Measurements from ENCODE around the gene FAM120A.

The FAM120A gene

DNA sequence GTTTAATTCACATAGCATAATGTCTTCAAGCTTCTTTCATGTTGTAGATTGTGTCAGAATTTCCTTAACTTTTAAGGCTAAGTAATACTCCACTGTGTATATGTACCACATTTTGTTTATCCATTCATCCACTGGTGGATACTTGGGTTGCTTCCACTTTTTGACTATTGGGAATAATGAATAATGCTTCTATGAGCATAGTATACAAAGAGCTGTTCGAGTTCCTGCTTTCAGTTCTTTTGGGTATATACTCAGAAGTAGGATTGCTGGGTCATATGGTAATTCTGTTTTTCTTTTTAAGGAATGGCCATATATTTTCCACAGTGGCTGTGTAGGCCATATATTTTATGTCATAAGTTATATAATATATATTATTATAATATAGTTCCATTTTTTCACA is 5.5 kb downstream of the FAM120A start:
- Mint-ChIP-seq H3K4me3 (peak overlapping the region; percentile 5), H3K27ac (peak overlapping the region; percentile 84), H3K9me3 (no peaks in the 10 kb centered on the region), H3K36me3 (peaks cover 10% of the 10 kb centered on the region), H3K27me3 (no peaks in the 10 kb centered on the region), H3K4me1 (peaks cover 43% of the 10 kb centered on the region)
- ATAC-seq (ENCODE audit: low read depth) (no peak), DNase-seq (ENCODE audit: low spot score in 2 of 2) (no peak)

- H3K4me1 Mint-ChIP-seq = peaks cover 43% of the 10 kb centered on the region
- H3K9me3 Mint-ChIP-seq = no peaks in the 10 kb centered on the region
- H3K27ac Mint-ChIP-seq = peak overlapping the region; percentile 60
- no peak for ATAC-seq (ENCODE audit: low read depth)
- no peak overlapping the region for H3K4me3 Mint-ChIP-seq
- no peak for DNase-seq (ENCODE audit: low spot score in 2 of 2)
- H3K36me3 Mint-ChIP-seq = peaks cover 8% of the 10 kb centered on the region
- H3K27me3 Mint-ChIP-seq = no peaks in the 10 kb centered on the region
Measured at GRCh38 chr9:93458712-93459111, 7.2 kb downstream of the FAM120A start.

DNA sequence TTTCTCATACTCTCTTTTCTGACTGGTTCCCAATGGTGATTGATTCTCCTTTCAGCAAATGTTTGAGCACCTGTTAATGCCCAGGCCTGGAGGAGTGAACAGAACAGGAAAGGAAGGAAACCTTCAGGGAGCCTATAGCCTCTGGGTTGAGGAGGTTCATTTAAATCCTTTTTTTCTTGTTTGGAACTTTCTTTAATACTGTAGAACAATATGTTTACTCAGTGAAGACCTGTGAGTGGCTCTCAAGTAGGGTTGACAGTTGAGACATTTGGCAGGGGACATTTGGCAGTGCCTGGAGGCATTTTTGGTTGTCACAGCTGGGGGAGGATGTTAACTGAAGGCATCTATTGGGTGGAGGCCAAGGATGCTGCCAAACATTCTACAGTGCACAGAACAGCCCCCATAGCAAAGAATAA is 8.0 kb downstream of the FAM120A start:
- H3K9me3 Mint-ChIP-seq = no peaks in the 10 kb centered on the region
- H3K4me1 Mint-ChIP-seq = peaks cover 45% of the 10 kb centered on the region
- H3K4me3 Mint-ChIP-seq = no peak overlapping the region
- ATAC-seq (ENCODE audit: low read depth) = no peak
- peak overlapping the region; percentile 60 for H3K27ac Mint-ChIP-seq
- DNase-seq (ENCODE audit: low spot score in 2 of 2) = no peak
- H3K27me3 Mint-ChIP-seq = no peaks in the 10 kb centered on the region
- H3K36me3 Mint-ChIP-seq = peaks cover 8% of the 10 kb centered on the region

DNA sequence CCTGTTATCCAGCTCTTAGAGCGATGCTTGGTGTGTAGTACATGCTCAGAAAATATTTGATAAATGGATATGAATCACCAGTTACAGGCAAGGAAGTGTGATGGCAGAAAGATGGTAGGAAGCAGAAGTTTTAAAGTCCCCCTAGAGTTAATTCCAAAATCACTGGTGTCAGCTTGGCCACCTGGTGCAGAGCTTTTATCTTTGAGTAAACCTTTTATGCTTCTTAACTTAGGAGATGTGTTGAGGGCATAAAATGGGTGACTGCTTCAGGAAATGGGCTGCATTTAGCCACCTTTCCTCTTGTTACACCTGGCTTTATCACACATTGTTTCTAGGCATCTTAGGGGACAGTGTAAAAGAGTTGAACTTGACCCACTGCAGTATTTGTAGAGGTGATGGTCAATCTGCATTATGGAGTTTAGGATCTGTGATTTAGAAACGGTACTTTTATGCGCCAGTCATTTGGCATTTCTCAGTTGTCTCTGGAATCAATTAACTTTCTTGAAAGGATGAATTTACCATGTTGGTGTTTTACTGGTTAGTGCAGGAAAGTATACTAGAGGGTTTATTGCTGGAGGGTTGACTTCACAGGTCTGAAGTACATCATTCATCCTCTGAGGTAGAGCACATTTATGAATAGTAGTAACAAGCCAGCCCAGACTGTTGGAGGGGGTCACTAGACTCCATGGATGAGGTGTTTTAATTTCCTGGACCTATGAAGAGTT is 9.4 kb downstream of the FAM120A start:
- no peak for DNase-seq (ENCODE audit: low spot score in 2 of 2)
- peak overlapping the region; percentile 84 for H3K27ac Mint-ChIP-seq
- H3K4me1 Mint-ChIP-seq = peaks cover 54% of the 10 kb centered on the region
- no peaks in the 10 kb centered on the region for H3K9me3 Mint-ChIP-seq
- H3K27me3 Mint-ChIP-seq = no peaks in the 10 kb centered on the region
- peaks cover 8% of the 10 kb centered on the region for H3K36me3 Mint-ChIP-seq
- ATAC-seq (ENCODE audit: low read depth) = no peak
- peak overlapping the region; percentile 11 for H3K4me3 Mint-ChIP-seq

- no peak overlapping the region for H3K4me3 Mint-ChIP-seq
- peaks cover 8% of the 10 kb centered on the region for H3K36me3 Mint-ChIP-seq
- DNase-seq (ENCODE audit: low spot score in 2 of 2) (no peak), ATAC-seq (ENCODE audit: low read depth) (no peak)
- no peaks in the 10 kb centered on the region for H3K27me3 Mint-ChIP-seq
- H3K27ac Mint-ChIP-seq = peak overlapping the region; percentile 84
- H3K9me3 Mint-ChIP-seq = no peaks in the 10 kb centered on the region
- peaks cover 55% of the 10 kb centered on the region for H3K4me1 Mint-ChIP-seq
Measured at GRCh38 chr9:93461414-93461743, 9.9 kb downstream of the FAM120A start.

GRCh38 chr9:93461821-93462220 is 10.3 kb downstream of the FAM120A start:
- DNase-seq (ENCODE audit: low spot score in 2 of 2) (no peak), ATAC-seq (ENCODE audit: low read depth) (no peak)
- peaks cover 55% of the 10 kb centered on the region for H3K4me1 Mint-ChIP-seq
- peaks cover 8% of the 10 kb centered on the region for H3K36me3 Mint-ChIP-seq
- H3K27me3 Mint-ChIP-seq = no peaks in the 10 kb centered on the region
- no peak overlapping the region for H3K27ac Mint-ChIP-seq
- no peaks in the 10 kb centered on the region for H3K9me3 Mint-ChIP-seq
- H3K4me3 Mint-ChIP-seq = no peak overlapping the region

DNA sequence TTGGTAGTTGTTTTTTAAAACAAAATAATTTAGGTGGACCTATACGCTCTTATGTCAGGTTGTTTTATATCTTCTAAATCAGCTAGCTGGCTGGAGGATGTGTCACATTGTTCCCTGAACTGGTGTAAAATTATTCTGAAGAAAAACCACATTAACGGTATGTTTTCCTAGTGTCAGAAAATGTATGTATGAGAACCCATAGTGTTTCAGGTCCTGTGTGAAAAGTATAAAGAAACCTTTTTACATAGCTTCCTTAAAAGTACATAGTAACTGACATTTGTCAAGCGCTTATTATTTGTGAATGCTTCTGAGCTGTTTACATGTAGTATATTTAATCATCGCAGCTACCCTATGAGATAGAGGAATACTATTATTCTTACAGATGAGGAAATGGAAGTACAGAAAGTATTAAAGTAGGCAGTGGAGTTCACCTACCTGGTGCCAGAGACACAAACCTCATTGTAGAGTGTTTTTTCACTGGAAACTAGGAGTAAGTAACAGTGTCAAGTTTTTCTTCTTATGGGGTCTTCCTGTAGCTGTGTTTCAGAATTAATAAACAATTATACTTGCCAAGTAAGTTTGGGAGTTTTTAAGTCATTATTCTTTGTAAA is 12.3 kb downstream of the FAM120A start:
- H3K27ac Mint-ChIP-seq = peak overlapping the region; percentile 94
- H3K4me1 Mint-ChIP-seq = peaks cover 54% of the 10 kb centered on the region
- DNase-seq (ENCODE audit: low spot score in 2 of 2) (no peak), ATAC-seq (ENCODE audit: low read depth) (peak; percentile 40)
- H3K36me3 Mint-ChIP-seq = peaks cover 6% of the 10 kb centered on the region
- H3K27me3 Mint-ChIP-seq = no peaks in the 10 kb centered on the region
- peak overlapping the region; percentile 41 for H3K4me3 Mint-ChIP-seq
- no peaks in the 10 kb centered on the region for H3K9me3 Mint-ChIP-seq

GRCh38 chr9:93464395-93464794 is 12.9 kb downstream of the FAM120A start:
- DNase-seq (ENCODE audit: low spot score in 2 of 2) (peak; percentile 40 to 45), ATAC-seq (ENCODE audit: low read depth) (peak; percentile 91)
- no peaks in the 10 kb centered on the region for H3K9me3 Mint-ChIP-seq
- peaks cover 55% of the 10 kb centered on the region for H3K4me1 Mint-ChIP-seq
- H3K27me3 Mint-ChIP-seq = no peaks in the 10 kb centered on the region
- H3K27ac Mint-ChIP-seq = peak overlapping the region; percentile 94
- H3K36me3 Mint-ChIP-seq = peaks cover 3% of the 10 kb centered on the region
- peak overlapping the region; percentile 48 for H3K4me3 Mint-ChIP-seq

DNA sequence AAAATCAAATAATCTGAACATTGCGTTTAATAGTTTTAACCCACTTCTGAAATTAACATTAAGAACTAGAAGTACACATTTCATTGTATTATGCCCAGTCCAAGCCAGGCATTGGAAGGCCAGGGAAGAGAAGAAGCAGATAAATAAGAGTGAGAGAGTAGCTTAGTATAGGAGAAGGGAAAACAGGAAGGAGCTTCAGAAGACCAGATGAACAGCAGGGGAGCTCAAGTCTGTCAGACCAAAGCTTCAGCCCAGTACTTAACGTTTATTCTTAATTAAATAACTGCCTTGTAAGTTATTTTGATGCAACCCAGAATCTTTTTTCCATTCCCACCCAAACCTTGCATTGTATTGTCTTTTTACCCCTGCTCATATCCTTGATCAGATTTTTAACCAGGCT is 13.4 kb downstream of the FAM120A start:
- Mint-ChIP-seq H3K4me1 (peaks cover 55% of the 10 kb centered on the region), H3K9me3 (no peaks in the 10 kb centered on the region), H3K27me3 (no peaks in the 10 kb centered on the region), H3K4me3 (peak overlapping the region; percentile 48), H3K36me3 (peaks cover 3% of the 10 kb centered on the region), H3K27ac (peak overlapping the region; percentile 94)
- DNase-seq (ENCODE audit: low spot score in 2 of 2) (no peak), ATAC-seq (ENCODE audit: low read depth) (no peak)

DNA sequence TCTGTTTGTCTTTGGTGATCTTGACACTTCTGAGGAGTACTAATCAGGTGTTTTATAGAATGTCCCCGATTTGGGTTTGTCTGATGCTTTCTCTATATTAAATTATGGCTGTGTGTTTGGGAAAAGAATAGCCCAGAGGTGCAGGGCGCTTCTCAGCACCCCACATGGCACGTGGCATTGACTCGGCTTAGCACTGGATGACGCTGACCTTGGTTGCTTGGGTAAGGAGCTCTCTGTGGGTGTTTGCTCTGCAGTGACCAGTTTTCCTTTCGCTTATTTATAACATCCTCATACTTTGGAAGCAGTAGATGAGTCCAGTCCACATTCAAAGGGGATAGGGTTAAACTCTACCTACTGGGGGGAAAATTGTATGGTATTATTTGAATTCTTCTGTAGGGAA is 14.4 kb downstream of the FAM120A start:
- DNase-seq (ENCODE audit: low spot score in 2 of 2) = no peak
- Mint-ChIP-seq H3K27ac (peak overlapping the region; percentile 94), H3K9me3 (no peaks in the 10 kb centered on the region), H3K27me3 (no peaks in the 10 kb centered on the region), H3K4me3 (no peak overlapping the region), H3K36me3 (peaks cover 3% of the 10 kb centered on the region), H3K4me1 (peaks cover 54% of the 10 kb centered on the region)
- ATAC-seq (ENCODE audit: low read depth) = no peak

- H3K4me1 Mint-ChIP-seq = peaks cover 50% of the 10 kb centered on the region
- H3K27me3 Mint-ChIP-seq = no peaks in the 10 kb centered on the region
- peaks cover 7% of the 10 kb centered on the region for H3K36me3 Mint-ChIP-seq
- peak overlapping the region; percentile 94 for H3K27ac Mint-ChIP-seq
- no peak for ATAC-seq (ENCODE audit: low read depth)
- H3K4me3 Mint-ChIP-seq = no peak overlapping the region
- no peak for DNase-seq (ENCODE audit: low spot score in 2 of 2)
- no peaks in the 10 kb centered on the region for H3K9me3 Mint-ChIP-seq
Measured at GRCh38 chr9:93466416-93467061, 15.1 kb downstream of the FAM120A start.

GRCh38 chr9:93467062-93467416 is 15.6 kb downstream of the FAM120A start:
- no peak for ATAC-seq (ENCODE audit: low read depth)
- no peak overlapping the region for H3K4me3 Mint-ChIP-seq

DNA sequence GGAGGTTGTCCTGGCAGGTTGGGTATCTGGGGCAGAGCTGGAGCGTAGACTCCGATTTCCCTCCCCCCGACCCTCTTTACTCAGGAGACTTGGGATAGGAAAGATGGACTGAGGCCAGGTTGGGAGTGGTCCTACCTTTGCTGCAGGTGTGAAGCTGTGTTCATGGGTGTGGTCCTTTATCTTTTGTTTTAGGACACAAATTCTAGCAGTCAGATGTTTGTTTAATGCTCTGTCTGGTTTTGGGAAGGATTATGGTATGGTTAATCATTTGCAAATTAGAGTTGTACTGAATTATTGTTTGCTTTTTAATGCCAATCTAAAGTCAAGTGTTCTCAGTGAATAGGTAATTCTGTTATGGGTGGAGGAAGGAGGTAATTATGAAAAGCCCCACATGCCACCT is 16.0 kb downstream of the FAM120A start:
- DNase-seq (ENCODE audit: low spot score in 2 of 2) = no peak
- Mint-ChIP-seq H3K4me1 (peaks cover 49% of the 10 kb centered on the region), H3K27me3 (no peaks in the 10 kb centered on the region), H3K4me3 (no peak overlapping the region), H3K36me3 (peaks cover 10% of the 10 kb centered on the region), H3K27ac (peak overlapping the region; percentile 94), H3K9me3 (no peaks in the 10 kb centered on the region)
- no peak for ATAC-seq (ENCODE audit: low read depth)

More at GRCh38 chr9:93467062-93467416, 15.6 kb downstream of the FAM120A start:
- H3K27me3 Mint-ChIP-seq = no peaks in the 10 kb centered on the region
- DNase-seq (ENCODE audit: low spot score in 2 of 2) = no peak
- H3K27ac Mint-ChIP-seq = peak overlapping the region; percentile 94
- peaks cover 50% of the 10 kb centered on the region for H3K4me1 Mint-ChIP-seq
- peaks cover 7% of the 10 kb centered on the region for H3K36me3 Mint-ChIP-seq
- H3K9me3 Mint-ChIP-seq = no peaks in the 10 kb centered on the region

GRCh38 chr9:93468763-93469456 is 17.4 kb downstream of the FAM120A start:
- no peak for DNase-seq (ENCODE audit: low spot score in 2 of 2)
- Mint-ChIP-seq H3K36me3 (peaks cover 10% of the 10 kb centered on the region), H3K9me3 (no peaks in the 10 kb centered on the region), H3K4me1 (peaks cover 41% of the 10 kb centered on the region), H3K4me3 (no peak overlapping the region), H3K27ac (peak overlapping the region; percentile 74), H3K27me3 (no peaks in the 10 kb centered on the region)
- no peak for ATAC-seq (ENCODE audit: low read depth)

Data from memory B cell (primary cell).